HepG2 (cell line): ENCODE measurements around the gene GJB5. TPM values are rescaled to one million over a fixed set of nuclear protein-coding genes. Genes with fewer than 3 reads are reported as not detected.

ENCODE experiments used
- ATAC-seq: fragments of 200-7000 bp; cut with Tn5 transposase; 3 replicates; pipeline ENCODE4 v1.9.1; 2020; ENCODE audit warnings: mild to moderate bottlenecking, moderate library complexity
- BruUV-seq: library from RNA; stranded (reverse); fragments of 400-500 nt; replicated peaks from 2 replicates; lab custom pipeline; 2021; lab: Mats Ljungman, UMichigan
- CTCF ChIA-PET: fragments of 300-600 bp; formaldehyde crosslinking; extraction: SDS; loops from one replicate; lab custom pipeline; 2021; ENCODE audit warnings: low total read pairs, inconsistent platforms, low intra/inter-chr PET ratio; lab: Yijun Ruan, JAX
- POLR2A ChIA-PET: fragments of 350-600 bp; sonication (Branson Sonifier 250); formaldehyde crosslinking; loops from one replicate; lab custom pipeline; 2020; ENCODE audit warnings: antibody characterized with exemption, inconsistent platforms; lab: Yijun Ruan, JAX
- DNase-seq: peaks from one replicate; pipeline ENCODE4 v3.0.0-alpha.2; 2015; ENCODE audit warnings: low spot score
- FAIRE-seq: peaks from 3 replicates; lab custom pipeline; 2011; peaks lifted over from hg19 to GRCh38; lab: Jason Lieb, UNC
- H2AFZ ChIP-seq: one replicate; pipeline ENCODE4 v1.6.1; 2011; ENCODE audit warnings: low read length, inconsistent platforms
- H3K27ac ChIP-seq: fragments of 300-600 bp; 3 replicates; pipeline ENCODE4 v1.8.0; 2011; ENCODE audit warnings: mixed run types, mild to moderate bottlenecking, mixed read lengths, low read length, inconsistent platforms; ENCODE audit not compliant: insufficient read depth; ENCODE audit errors: extremely low read length
- H3K27me3 ChIP-seq, 2 experiments: fragments of 200-600 bp in 1 of 2; 2 replicates in 1 of 2; 3 replicates in 1 of 2; pipeline versions ENCODE4 v1.6.0 to v1.8.0; 2011; ENCODE audit warnings: low read length in 2 of 2, mild to moderate bottlenecking in 2 of 2, moderate library complexity in 2 of 2, inconsistent platforms in 1 of 2; ENCODE audit not compliant: insufficient read depth in 2 of 2, control insufficient read depth in 1 of 2
- H3K36me3 ChIP-seq, 2 experiments: fragments of 200-600 bp in 1 of 2; replicated peaks in 1 of 2; 2 replicates in 1 of 2; 3 replicates in 1 of 2; pipeline versions ENCODE4 v1.5.1 to v1.8.0; 2011; ENCODE audit warnings: low read length in 2 of 2, inconsistent platforms in 1 of 2; ENCODE audit not compliant: insufficient read depth in 2 of 2, control insufficient read depth in 1 of 2
- H3K4me1 ChIP-seq: 2 replicates; pipeline ENCODE4 v1.5.1; 2012; ENCODE audit warnings: low read length, inconsistent platforms; ENCODE audit not compliant: insufficient read depth
- H3K4me2 ChIP-seq: 2 replicates; pipeline ENCODE4 v1.6.0; 2011; ENCODE audit warnings: low read depth, low read length, inconsistent platforms
- H3K4me3 ChIP-seq, 3 experiments: fragments of 200-600 bp in 1 of 3; sonication (generic), shearing (Covaris generic) in 1 of 3; replicated peaks in 1 of 3; 2 replicates each; pipeline ENCODE4 v1.5.1; 2011 to 2016; ENCODE audit warnings: low read length in 3 of 3, inconsistent platforms in 2 of 3, low read depth in 2 of 3, mild to moderate bottlenecking in 2 of 3, control low read depth in 1 of 3, mixed read lengths in 1 of 3; ENCODE audit not compliant: insufficient read depth in 1 of 3
- H3K79me2 ChIP-seq: one replicate; pipeline ENCODE4 v1.6.1; 2011; ENCODE audit warnings: low read length, inconsistent platforms; ENCODE audit not compliant: insufficient read depth
- H3K9ac ChIP-seq: 2 replicates; pipeline ENCODE4 v1.6.0; 2011; ENCODE audit warnings: mild to moderate bottlenecking, low read depth, low read length, inconsistent platforms; ENCODE audit not compliant: insufficient read depth
- H3K9me3 ChIP-seq: 2 replicates; pipeline ENCODE4 v1.5.1; 2012; ENCODE audit warnings: mild to moderate bottlenecking, low read length
- H4K20me1 ChIP-seq: 2 replicates; pipeline ENCODE4 v1.6.0; 2011; ENCODE audit warnings: inconsistent platforms, mild to moderate bottlenecking, low read length, moderate library complexity; ENCODE audit not compliant: insufficient read depth
- CHD4 ChIP-seq: fragments of 200-600 bp; sonication (generic); IDR thresholded peaks from 2 replicates; pipeline ENCODE4 v1.7.0; 2017; ENCODE audit warnings: mild to moderate bottlenecking, low read length, borderline replicate concordance
- KMT2A ChIP-seq: sonication (generic); formaldehyde crosslinking; IDR thresholded peaks from 2 replicates; pipeline ENCODE4 v1.4.0; 2020; ENCODE audit warnings: missing genetic modification reagents
- MAFF ChIP-seq: IDR thresholded peaks from 2 replicates; pipeline ENCODE4 v1.6.1; 2011; ENCODE audit warnings: low read depth, low read length, improper control_type of control experiment
- SRSF9 ChIP-seq: fragments of 200-400 bp; formaldehyde crosslinking; IDR thresholded peaks from 2 replicates; pipeline ENCODE4 v1.6.1; 2018; ENCODE audit warnings: borderline replicate concordance, mild to moderate bottlenecking, low read depth, low read length; ENCODE audit not compliant: insufficient read depth, poor library complexity, severe bottlenecking
- ZNF260 ChIP-seq: sonication (generic); formaldehyde crosslinking; IDR thresholded peaks from 2 replicates; pipeline ENCODE4 v1.4.0; 2020; ENCODE audit warnings: missing genetic modification reagents, low read depth, mild to moderate bottlenecking, borderline replicate concordance
- ZNF7 ChIP-seq: IDR thresholded peaks from 2 replicates; pipeline ENCODE4 v1.6.1; 2016; ENCODE audit warnings: missing biosample characterization, missing genetic modification reagents
- WGBS: methylation state at CpG from one replicate; pipeline ENCODE4 v1.1.6; 2017; ENCODE audit warnings: low lambda C conversion rate; 5-methylcytosine and 5-hydroxymethylcytosine counted together
- in situ Hi-C: cut with HindIII; loops from 2 replicates; pipeline ENCODE4 v1.10.0; 2017; ENCODE audit warnings: low pct_unique_long_range_greater_than_20kb; ENCODE audit not compliant: extremely low pct_ligation_motif_present
- intact Hi-C: fragments of 100-400 bp; cut with micrococcal nuclease; formaldehyde crosslinking; loops from one replicate; pipeline ENCODE4 v1.10.0; 2022; ENCODE audit not compliant: unreplicated experiment
- polyA plus RNA-seq, 8 experiments: library from polyadenylated mRNA; depleted of rRNA in 3 of 8; stranded (reverse) in 7 of 8; unstranded in 1 of 8; fragments of >200 nt; fragmentation: Illumina TruSeq in 4 of 8; extraction: Trizol in 4 of 8; gene quantifications; 2 replicates each; pipeline versions ENCODE4 v1.2.1 to v1.2.3, GENCODE V29; 2011 to 2016; ENCODE audit warnings: low read depth in 4 of 8, missing spikeins in 1 of 8, mixed read lengths in 1 of 8; ENCODE audit not compliant: insufficient read depth in 1 of 8
- total RNA-seq, 5 experiments: library from RNA; depleted of rRNA; stranded (reverse); fragments of >200 nt; fragmentation: Illumina TruSeq; extraction: Trizol; gene quantifications; 2 replicates each; pipeline ENCODE4 v1.2.3, GENCODE V29; 2016; ENCODE audit warnings: low read depth in 1 of 5
- TF ChIP-seq, protein P1 (sequence below): sonication (generic); formaldehyde crosslinking; IDR thresholded peaks from 2 replicates; pipeline ENCODE4 v1.5.1; 2020; ENCODE audit warnings: mild to moderate bottlenecking, missing genetic modification reagents
- TF ChIP-seq, protein P2 (sequence below): fragments of 450-650 bp; IDR thresholded peaks from 2 replicates; pipeline ENCODE4 v1.6.1; 2017
- TF ChIP-seq, protein P3 (sequence below): sonication (generic); formaldehyde crosslinking; IDR thresholded peaks from 2 replicates; pipeline ENCODE4 v1.4.0; 2020; ENCODE audit warnings: missing genetic modification reagents
- TF ChIP-seq, protein P4 (sequence below): sonication (generic); formaldehyde crosslinking; IDR thresholded peaks from 2 replicates; pipeline ENCODE4 v1.8.0; 2022; ENCODE audit warnings: mild to moderate bottlenecking, missing genetic modification reagents, moderate library complexity

The GJB5 gene
- total and polyA plus RNA-seq, 2 of the 13 experiments (the other 11 are each of a cell fraction or from before 2014, with no cell fraction given), result not detected

DNA sequence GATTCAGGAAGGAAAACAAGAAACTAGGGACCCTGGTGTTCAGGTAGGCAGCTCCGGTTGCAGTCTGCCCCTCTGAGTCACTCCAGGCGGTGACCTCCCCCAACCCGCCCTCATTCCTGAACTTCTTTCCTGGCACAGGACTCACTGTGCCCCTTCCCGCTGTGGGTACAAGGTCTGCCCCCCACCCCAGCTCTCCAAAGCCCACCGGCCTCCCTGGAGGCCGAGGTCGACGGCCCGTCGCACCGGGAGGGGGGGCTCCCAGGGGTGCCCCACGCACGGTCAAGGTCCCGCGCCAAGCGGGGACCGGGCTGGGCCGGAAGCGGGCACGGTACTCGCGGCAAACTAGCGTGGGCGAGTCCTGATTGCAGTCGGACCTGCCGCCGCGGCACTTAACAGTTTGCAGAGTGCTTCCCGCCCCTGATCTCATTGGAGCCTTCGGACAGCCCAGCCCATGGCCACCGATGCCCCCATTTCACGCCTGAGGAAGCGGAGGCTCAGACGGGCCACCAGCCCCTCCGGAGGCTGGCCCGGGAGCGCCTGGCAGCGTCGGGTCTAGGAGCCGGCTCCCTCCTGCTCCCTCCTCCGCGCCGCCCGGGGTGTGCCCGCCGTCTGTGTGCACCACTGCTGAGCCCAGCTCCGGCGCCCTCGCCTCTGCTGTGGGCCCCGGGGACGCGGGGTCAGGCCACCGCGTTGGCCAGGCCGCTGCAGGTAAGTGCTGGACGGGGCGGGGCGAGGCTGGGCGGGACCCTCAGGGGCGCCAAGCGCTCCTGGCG lies 26.4 kb downstream of the GJB5 start, which contains the start of gene GJB3:
TSS of gene GJB3 (plus strand) at position 144 of the 773 bp plus-strand sequence. CDS start 3,549 bp downstream, outside the sequence.
- POLR2A ChIA-PET, result no interaction called here
- FAIRE-seq (no peak), ATAC-seq (peak; percentile 32; the same call in 2 of the 3 replicates), DNase-seq (no peak)
- H3K27ac ChIP-seq, result no peak within 1 kb of the TSS
- H3K27me3 ChIP-seq, result peaks cover 10 to 34% of the 10 kb centered on the region in 2 experiments; a peak in 3 of 5 replicates
- no peaks in the 10 kb centered on the region for H3K36me3 ChIP-seq
- H3K4me2 ChIP-seq, result peak within 1 kb of the TSS; percentile 32; the same call in 1 of the 2 replicates
- H3K9ac ChIP-seq, result no peak within 1 kb of the TSS
- 45% methylated on average over 19 of the region's 62 CpGs for WGBS
- no peaks in the 10 kb centered on the region for H4K20me1 ChIP-seq
- H3K4me1 ChIP-seq, result no peaks in the 10 kb centered on the region
- H2AFZ ChIP-seq, result no peak within 1 kb of the TSS
- CTCF ChIA-PET, result no interaction called here
- no peaks in the 10 kb centered on the region for H3K79me2 ChIP-seq
- intact Hi-C loops (no loop called here), in situ Hi-C loops (no loop called here)
- peak within 1 kb of the TSS in 1 of 3 experiments; percentile 23; a peak in 1 of 6 replicates for H3K4me3 ChIP-seq
- BruUV-seq, result no TSS peak
- H3K9me3 ChIP-seq, result no peaks in the 10 kb centered on the region
- TF ChIP-seq MAFF (no peak), KMT2A (CRISPR knock-in tag) (no peak), ZNF7 (no peak), SRSF9 (no peak), CHD4 (no peak), ZNF260 (CRISPR knock-in tag) (no peak)
- TF ChIP-seq, protein P1, sequence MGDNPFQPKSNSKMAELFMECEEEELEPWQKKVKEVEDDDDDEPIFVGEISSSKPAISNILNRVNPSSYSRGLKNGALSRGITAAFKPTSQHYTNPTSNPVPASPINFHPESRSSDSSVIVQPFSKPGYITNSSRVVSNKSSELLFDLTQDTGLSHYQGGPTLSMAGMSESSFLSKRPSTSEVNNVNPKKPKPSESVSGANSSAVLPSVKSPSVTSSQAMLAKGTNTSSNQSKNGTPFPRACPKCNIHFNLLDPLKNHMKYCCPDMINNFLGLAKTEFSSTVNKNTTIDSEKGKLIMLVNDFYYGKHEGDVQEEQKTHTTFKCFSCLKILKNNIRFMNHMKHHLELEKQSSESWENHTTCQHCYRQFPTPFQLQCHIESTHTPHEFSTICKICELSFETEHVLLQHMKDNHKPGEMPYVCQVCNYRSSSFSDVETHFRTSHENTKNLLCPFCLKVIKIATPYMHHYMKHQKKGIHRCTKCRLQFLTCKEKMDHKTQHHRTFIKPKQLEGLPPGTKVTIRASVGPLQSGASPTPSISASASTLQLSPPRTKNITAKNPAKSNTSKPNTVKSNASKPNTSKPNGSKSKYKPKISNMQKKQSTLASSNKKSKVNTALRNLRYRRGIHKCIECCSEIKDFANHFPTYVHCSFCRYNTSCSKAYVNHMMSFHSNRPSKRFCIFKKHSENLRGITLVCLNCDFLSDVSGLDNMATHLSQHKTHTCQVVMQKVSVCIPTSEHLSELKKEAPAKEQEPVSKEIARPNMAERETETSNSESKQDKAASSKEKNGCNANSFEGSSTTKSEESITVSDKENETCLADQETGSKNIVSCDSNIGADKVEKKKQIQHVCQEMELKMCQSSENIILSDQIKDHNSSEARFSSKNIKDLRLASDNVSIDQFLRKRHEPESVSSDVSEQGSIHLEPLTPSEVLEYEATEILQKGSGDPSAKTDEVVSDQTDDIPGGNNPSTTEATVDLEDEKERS (CRISPR knock-in tag), result no peak
- TF ChIP-seq, protein P2, sequence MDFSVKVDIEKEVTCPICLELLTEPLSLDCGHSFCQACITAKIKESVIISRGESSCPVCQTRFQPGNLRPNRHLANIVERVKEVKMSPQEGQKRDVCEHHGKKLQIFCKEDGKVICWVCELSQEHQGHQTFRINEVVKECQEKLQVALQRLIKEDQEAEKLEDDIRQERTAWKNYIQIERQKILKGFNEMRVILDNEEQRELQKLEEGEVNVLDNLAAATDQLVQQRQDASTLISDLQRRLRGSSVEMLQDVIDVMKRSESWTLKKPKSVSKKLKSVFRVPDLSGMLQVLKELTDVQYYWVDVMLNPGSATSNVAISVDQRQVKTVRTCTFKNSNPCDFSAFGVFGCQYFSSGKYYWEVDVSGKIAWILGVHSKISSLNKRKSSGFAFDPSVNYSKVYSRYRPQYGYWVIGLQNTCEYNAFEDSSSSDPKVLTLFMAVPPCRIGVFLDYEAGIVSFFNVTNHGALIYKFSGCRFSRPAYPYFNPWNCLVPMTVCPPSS, result no peak
- TF ChIP-seq, protein P3, sequence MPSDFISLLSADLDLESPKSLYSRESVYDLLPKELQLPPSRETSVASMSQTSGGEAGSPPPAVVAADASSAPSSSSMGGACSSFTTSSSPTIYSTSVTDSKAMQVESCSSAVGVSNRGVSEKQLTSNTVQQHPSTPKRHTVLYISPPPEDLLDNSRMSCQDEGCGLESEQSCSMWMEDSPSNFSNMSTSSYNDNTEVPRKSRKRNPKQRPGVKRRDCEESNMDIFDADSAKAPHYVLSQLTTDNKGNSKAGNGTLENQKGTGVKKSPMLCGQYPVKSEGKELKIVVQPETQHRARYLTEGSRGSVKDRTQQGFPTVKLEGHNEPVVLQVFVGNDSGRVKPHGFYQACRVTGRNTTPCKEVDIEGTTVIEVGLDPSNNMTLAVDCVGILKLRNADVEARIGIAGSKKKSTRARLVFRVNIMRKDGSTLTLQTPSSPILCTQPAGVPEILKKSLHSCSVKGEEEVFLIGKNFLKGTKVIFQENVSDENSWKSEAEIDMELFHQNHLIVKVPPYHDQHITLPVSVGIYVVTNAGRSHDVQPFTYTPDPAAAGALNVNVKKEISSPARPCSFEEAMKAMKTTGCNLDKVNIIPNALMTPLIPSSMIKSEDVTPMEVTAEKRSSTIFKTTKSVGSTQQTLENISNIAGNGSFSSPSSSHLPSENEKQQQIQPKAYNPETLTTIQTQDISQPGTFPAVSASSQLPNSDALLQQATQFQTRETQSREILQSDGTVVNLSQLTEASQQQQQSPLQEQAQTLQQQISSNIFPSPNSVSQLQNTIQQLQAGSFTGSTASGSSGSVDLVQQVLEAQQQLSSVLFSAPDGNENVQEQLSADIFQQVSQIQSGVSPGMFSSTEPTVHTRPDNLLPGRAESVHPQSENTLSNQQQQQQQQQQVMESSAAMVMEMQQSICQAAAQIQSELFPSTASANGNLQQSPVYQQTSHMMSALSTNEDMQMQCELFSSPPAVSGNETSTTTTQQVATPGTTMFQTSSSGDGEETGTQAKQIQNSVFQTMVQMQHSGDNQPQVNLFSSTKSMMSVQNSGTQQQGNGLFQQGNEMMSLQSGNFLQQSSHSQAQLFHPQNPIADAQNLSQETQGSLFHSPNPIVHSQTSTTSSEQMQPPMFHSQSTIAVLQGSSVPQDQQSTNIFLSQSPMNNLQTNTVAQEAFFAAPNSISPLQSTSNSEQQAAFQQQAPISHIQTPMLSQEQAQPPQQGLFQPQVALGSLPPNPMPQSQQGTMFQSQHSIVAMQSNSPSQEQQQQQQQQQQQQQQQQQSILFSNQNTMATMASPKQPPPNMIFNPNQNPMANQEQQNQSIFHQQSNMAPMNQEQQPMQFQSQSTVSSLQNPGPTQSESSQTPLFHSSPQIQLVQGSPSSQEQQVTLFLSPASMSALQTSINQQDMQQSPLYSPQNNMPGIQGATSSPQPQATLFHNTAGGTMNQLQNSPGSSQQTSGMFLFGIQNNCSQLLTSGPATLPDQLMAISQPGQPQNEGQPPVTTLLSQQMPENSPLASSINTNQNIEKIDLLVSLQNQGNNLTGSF (CRISPR knock-in tag), result no peak
- TF ChIP-seq, protein P4, sequence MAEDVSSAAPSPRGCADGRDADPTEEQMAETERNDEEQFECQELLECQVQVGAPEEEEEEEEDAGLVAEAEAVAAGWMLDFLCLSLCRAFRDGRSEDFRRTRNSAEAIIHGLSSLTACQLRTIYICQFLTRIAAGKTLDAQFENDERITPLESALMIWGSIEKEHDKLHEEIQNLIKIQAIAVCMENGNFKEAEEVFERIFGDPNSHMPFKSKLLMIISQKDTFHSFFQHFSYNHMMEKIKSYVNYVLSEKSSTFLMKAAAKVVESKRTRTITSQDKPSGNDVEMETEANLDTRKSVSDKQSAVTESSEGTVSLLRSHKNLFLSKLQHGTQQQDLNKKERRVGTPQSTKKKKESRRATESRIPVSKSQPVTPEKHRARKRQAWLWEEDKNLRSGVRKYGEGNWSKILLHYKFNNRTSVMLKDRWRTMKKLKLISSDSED (CRISPR knock-in tag), result no peak
